GM10248 (cell line): ENCODE results near the gene LIN37.
A peak's percentile ranks its signal among the peaks of the same experiment; 100 is the strongest.

Experiments
- CTCF ChIA-PET: fragments of 300-600 bp; sonication (Branson Sonifier 250); formaldehyde crosslinking; extraction: SDS; loops from one replicate; lab custom pipeline; 2021; ENCODE audit warnings: antibody characterized with exemption; lab: Yijun Ruan, JAX
- POLR2A ChIA-PET: fragments of 350-650 bp; sonication (Branson Sonifier 250); formaldehyde crosslinking; extraction: SDS; loops from one replicate; lab custom pipeline; 2020; ENCODE audit warnings: antibody characterized with exemption; lab: Yijun Ruan, JAX
- DNase-seq: peaks from one replicate; pipeline ENCODE4 v3.0.0; 2012; ENCODE audit errors: extremely low spot score
- TF ChIP-seq, protein P1 (sequence below): IDR thresholded peaks from 2 replicates; pipeline ENCODE4 v1.5.1; 2012; ENCODE audit warnings: mild to moderate bottlenecking, low read depth; ENCODE audit errors: extremely low read depth, missing control alignments, control extremely low read depth

The LIN37 gene

DNA sequence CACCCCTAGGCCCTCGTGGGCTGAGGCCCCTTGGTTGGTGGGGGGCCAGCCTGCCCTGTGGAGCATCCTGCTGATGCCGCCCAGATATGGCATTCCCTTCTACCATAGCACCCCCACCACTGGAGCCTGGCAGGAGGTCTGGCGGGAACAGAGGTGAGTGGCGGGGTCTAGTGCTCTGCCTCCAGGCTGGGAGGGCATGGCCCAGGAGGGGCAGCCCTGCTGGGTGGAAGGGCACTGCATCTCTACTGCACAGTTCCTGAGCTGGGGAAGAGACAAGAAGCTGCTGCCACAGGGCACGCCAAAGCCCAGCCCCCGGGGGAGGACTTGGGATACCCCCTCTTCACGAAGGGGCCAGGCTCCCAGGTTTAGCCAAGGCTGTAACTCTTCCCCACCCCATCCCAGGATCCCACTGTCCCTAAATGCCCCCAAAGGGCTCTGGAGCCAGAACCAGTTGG lies 33.0 kb upstream of the LIN37 start:
- no peak for DNase-seq
- TF ChIP-seq, protein P1, sequence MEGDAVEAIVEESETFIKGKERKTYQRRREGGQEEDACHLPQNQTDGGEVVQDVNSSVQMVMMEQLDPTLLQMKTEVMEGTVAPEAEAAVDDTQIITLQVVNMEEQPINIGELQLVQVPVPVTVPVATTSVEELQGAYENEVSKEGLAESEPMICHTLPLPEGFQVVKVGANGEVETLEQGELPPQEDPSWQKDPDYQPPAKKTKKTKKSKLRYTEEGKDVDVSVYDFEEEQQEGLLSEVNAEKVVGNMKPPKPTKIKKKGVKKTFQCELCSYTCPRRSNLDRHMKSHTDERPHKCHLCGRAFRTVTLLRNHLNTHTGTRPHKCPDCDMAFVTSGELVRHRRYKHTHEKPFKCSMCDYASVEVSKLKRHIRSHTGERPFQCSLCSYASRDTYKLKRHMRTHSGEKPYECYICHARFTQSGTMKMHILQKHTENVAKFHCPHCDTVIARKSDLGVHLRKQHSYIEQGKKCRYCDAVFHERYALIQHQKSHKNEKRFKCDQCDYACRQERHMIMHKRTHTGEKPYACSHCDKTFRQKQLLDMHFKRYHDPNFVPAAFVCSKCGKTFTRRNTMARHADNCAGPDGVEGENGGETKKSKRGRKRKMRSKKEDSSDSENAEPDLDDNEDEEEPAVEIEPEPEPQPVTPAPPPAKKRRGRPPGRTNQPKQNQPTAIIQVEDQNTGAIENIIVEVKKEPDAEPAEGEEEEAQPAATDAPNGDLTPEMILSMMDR = no peak
- POLR2A ChIA-PET = interaction anchor here (0.7 kb wide), 1 partner anchor 19 kb away, joined by 4 read pairs; no protein-coding TSS in a partner anchor
- CTCF ChIA-PET = interaction anchor here (1.0 to 6.0 kb wide), 7 partner anchors 16 to 167 kb away, joined by 3 to 184 read pairs (median 4); partner anchors contain the start of genes LIN37, PSENEN, U2AF1L4 and ZBTB32

DNA sequence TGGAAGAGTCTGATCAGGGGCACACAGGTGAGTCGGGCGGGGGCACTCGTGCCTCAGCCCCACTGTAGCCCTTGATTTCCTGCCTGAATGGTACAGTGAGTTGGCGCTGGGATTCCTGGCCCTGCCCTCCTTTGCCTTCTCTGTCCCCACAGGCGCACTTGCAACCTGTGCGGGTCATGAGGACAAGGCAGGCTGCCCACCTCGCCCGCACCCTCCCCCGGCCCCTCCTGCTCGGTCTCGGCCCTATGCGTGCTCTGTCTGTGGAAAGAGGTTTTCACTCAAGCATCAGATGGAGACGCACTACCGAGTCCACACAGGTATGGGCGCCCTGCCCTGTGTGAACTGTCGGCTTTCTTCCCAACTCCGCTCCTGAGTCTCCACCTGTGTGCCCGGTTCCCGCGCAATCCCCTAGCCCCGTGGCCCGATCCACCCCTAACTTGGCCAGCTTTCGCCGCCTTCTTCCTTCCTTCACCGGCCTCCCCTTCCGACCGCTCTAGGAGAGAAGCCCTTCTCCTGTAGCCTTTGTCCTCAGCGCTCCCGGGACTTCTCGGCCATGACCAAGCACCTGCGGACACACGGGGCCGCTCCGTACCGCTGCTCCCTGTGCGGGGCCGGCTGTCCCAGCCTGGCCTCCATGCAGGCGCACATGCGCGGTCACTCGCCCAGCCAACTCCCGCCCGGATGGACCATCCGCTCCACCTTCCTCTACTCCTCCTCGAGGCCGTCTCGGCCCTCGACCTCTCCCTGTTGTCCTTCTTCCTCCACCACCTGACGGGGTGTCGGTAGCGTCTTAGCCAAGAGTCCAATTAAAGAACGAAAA lies 32.2 kb upstream of the LIN37 start:
- ChIA-PET CTCF (interaction anchor here (1.1 to 6.0 kb wide), 3 partner anchors 17 to 32 kb away, joined by 3 to 184 read pairs (median 4); partner anchors contain the start of genes LIN37, PSENEN, U2AF1L4 and ZBTB32), POLR2A (interaction anchor here (0.7 kb wide), 1 partner anchor 20 kb away, joined by 4 read pairs; no protein-coding TSS in a partner anchor)
- no peak for DNase-seq
- TF ChIP-seq, protein P1 = no peak

DNA sequence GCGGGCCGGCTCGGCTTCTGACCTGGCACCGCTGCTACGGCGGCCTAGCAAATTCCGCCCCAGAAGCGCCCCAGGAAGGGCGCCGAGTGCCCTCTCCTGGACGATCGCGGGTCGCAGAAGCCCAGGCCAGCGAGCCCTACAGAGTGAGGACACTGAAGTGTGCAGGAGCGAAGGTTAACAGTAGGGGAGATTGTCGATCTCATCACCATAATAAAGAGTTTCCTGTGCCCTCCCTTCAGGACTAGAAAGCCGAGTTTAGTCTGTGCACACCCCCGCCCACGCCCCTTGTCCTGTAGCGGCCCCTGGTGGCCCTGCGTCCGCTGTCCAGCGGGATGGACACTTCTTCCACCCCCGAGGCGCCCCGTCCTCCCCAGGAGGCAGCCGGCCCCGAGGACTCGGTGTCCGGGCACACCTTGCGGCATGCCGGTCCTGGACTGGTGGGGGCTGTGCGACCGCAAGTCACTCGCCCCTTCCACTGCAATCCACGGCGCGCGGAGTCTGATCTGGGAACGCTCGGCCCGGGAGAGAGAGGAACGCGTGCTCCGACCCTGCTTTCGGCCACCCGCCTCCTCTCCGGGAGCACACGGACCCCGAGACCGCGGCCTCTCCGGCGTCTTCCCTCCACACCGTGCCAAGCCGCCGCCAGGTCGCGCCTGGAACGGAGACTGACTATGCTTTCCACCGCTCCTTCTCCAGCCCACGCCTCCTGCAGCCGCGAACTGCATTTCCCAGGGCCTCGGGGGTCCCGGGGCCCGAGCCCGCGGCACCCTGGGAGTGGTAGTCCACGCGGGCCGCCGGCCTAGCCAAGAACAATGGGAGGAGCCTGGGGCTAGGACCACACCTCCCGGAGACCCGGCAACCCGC lies 31.3 kb upstream of the LIN37 start:
- peak; percentile 78 for DNase-seq
- POLR2A ChIA-PET = interaction anchor here (0.6 kb wide), 1 partner anchor 23 kb away, joined by 3 read pairs; no protein-coding TSS in a partner anchor
- TF ChIP-seq, protein P1 = peak; percentile 78
- CTCF ChIA-PET = interaction anchor here (1.0 to 6.0 kb wide), 2 partner anchors 17 to 24 kb away, joined by 3 to 184 read pairs; partner anchors contain the start of gene ZBTB32

DNA sequence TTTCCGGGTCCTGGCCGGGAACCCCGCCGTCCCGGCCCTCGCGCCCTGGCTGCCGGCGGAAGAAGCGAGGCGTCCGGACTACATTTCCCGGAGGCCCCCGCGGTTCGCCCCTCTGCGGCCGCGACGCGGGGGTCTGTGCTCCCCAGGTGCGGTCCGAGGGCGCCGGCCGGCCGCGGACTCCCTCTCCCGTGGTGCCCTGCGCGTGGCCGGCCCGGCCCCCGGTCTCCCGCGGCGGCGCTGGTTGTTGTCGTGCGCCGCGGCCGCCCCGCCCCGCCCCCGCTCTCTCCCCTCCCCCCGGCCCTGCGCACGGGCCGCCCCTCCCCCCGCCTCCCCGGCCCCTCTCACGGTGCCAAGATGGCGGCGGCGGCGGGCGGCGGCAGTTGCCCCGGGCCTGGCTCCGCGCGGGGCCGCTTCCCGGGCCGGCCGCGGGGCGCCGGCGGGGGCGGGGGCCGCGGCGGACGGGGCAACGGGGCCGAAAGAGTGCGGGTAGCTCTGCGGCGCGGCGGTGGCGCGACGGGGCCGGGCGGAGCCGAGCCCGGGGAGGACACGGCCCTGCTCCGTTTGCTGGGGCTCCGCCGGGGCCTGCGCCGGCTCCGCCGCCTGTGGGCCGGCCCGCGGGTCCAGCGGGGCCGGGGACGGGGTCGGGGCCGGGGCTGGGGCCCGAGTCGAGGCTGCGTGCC lies 30.6 kb upstream of the LIN37 start, which contains the start of gene KMT2B:
Gene KMT2B, plus strand, starts transcription at position 339 of the 680 bp plus-strand sequence. Its CDS starts 16 bp downstream, at position 355.
- peak; percentile 96 for DNase-seq
- CTCF ChIA-PET = interaction anchor here (1.0 to 1.6 kb wide), 3 partner anchors 22 to 25 kb away, joined by 3 to 4 read pairs (median 3); no protein-coding TSS in a partner anchor
- POLR2A ChIA-PET = interaction anchor here (0.5 to 1.5 kb wide), 4 partner anchors 23 to 30 kb away, joined by 3 to 10 read pairs (median 4); partner anchors contain the start of genes IGFLR1 and LIN37
- TF ChIP-seq, protein P1 = no peak

DNA sequence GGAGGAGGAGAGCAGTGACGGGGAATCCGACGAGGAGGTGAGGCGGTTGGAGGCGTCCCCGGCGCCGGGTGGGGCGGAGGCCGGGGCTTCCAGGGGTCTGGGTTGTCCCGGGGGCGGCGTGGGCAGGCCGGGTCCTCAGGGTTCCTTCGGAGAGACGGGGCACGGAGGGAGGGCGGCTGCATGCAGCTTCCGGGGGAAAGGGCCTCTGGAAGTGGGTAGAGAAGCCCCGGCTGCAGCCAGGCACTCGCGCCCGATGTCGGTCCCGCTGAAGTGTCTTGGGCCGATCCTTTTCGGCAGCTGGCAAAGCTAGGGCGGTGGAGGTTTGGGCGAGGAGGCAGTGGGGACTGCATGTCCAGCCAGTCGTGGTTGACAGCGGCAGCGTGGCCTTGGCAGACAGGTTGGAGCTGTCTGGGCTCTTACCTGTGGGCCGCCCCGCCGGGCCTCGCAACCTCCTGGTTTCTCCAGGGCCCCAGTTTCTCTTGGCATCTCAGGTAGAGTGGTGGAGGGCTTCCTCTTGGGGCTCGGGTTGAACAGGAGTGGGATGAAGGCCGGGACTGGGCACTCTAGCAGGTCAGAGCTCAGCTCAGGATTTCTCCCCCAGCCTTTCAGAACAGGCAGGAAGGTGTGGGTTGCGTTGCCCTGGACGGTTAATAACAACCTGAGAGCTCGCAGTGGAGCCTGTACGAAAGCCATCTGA lies 29.9 kb upstream of the LIN37 start:
- POLR2A ChIA-PET = interaction anchor here (0.5 to 1.5 kb wide), 4 partner anchors 24 to 30 kb away, joined by 3 to 10 read pairs (median 4); partner anchors contain the start of genes IGFLR1 and LIN37
- TF ChIP-seq, protein P1 = no peak
- DNase-seq = peak; percentile 57
- CTCF ChIA-PET = interaction anchor here (0.8 to 1.6 kb wide), 6 partner anchors 12 to 26 kb away, joined by 3 to 4 read pairs (median 3); no protein-coding TSS in a partner anchor
